ENCODE data around the gene SPAG16.

SPAG16 gene

GRCh38 chr2:214196260-214196659, 912.0 kb downstream of the SPAG16 start:
- DNase-seq, result no peak

- DNase-seq, result no peak
These were observed 917.6 kb downstream of the SPAG16 start for GRCh38 chr2:214201892-214202291.

- DNase-seq, result no peak
These were observed 919.0 kb downstream of the SPAG16 start for GRCh38 chr2:214203214-214203613.

- no peak for DNase-seq
These were observed 919.6 kb downstream of the SPAG16 start for GRCh38 chr2:214203744-214204289.

GRCh38 chr2:214215107-214215506, 930.8 kb downstream of the SPAG16 start:
- no peak for DNase-seq

- DNase-seq, result no peak
These were observed 932.9 kb downstream of the SPAG16 start for GRCh38 chr2:214217136-214217535.

GRCh38 chr2:214217599-214217998, 933.3 kb downstream of the SPAG16 start:
- no peak for DNase-seq

GRCh38 chr2:214220251-214220650, 936.0 kb downstream of the SPAG16 start:
- no peak for DNase-seq

- no peak for DNase-seq
These were observed 941.8 kb downstream of the SPAG16 start for GRCh38 chr2:214226061-214226460.

GRCh38 chr2:214232271-214232670, 948.0 kb downstream of the SPAG16 start:
- DNase-seq, result no peak

GRCh38 chr2:214233164-214233563, 948.9 kb downstream of the SPAG16 start:
- no peak for DNase-seq

- DNase-seq, result no peak
These were observed 958.5 kb downstream of the SPAG16 start for GRCh38 chr2:214242797-214243196.

- DNase-seq, result no peak
These were observed 960.6 kb downstream of the SPAG16 start for GRCh38 chr2:214244847-214245246.

- DNase-seq, result no peak
These were observed 962.2 kb downstream of the SPAG16 start for GRCh38 chr2:214246417-214246816.

GRCh38 chr2:214247531-214247930, 963.3 kb downstream of the SPAG16 start:
- no peak for DNase-seq

- no peak for DNase-seq
These were observed 970.8 kb downstream of the SPAG16 start for GRCh38 chr2:214255046-214255445.

- DNase-seq, result no peak
These were observed 977.4 kb downstream of the SPAG16 start for GRCh38 chr2:214261683-214262082.

- DNase-seq, result no peak
These were observed 979.9 kb downstream of the SPAG16 start for GRCh38 chr2:214264171-214264570.

- DNase-seq, result no peak
These were observed 981.8 kb downstream of the SPAG16 start for GRCh38 chr2:214265991-214266489.

GRCh38 chr2:214277880-214278279, 993.6 kb downstream of the SPAG16 start:
- no peak for DNase-seq

GRCh38 chr2:214286011-214286410, 1001.7 kb downstream of the SPAG16 start:
- no peak for DNase-seq

- DNase-seq, result no peak
These were observed 1009.3 kb downstream of the SPAG16 start for GRCh38 chr2:214293593-214293992.

- no peak for DNase-seq
These were observed 1010.2 kb downstream of the SPAG16 start for GRCh38 chr2:214294426-214294825.

- DNase-seq, result no peak
These were observed 1013.2 kb downstream of the SPAG16 start for GRCh38 chr2:214297423-214297822.

- DNase-seq, result no peak
These were observed 1026.1 kb downstream of the SPAG16 start for GRCh38 chr2:214310319-214310718.
